ENCODE results near the gene TEKTIP1.

GRCh38 chr19:3543150-3544057 is 4.4 kb downstream of the TEKTIP1 start:
- no peak for TF ChIP-seq CTCF (conservative IDR thresholded peaks at IDR 0.05; ENCODE audit: low read length)
- TF ChIP-seq EZH2phosphoT487 (IDR thresholded peaks at IDR 0.05; ENCODE audit: borderline replicate concordance): no peak
